Kasumi-1 (cell line): Measurements from ENCODE around the gene RAC3.

Experiments used
- DNase-seq, 2 experiments: peaks; one replicate each; lab custom pipeline; 2025; lab: John Stamatoyannopoulos, UW

RAC3 gene

DNA sequence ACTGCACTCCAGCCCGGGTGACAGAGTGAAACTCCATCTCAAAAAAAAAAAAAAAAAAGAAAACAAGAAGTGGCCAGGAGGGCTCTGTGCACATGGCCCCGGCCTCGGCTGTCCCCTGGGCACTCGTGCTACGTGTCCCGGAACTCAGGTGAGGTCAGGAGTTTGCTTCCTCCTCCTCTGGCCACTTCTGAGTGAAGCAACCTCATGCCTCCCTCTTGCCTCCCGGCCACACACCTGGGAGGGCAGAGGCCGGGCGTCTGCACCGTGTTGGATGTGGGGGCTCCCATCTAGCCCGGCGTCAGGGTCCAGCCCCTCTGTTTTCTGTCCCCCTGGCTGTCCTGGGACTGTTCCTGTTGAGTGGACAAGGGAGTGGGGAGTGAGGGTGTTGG lies 31.9 kb upstream of the RAC3 start:
- DNase-seq: no peak

DNA sequence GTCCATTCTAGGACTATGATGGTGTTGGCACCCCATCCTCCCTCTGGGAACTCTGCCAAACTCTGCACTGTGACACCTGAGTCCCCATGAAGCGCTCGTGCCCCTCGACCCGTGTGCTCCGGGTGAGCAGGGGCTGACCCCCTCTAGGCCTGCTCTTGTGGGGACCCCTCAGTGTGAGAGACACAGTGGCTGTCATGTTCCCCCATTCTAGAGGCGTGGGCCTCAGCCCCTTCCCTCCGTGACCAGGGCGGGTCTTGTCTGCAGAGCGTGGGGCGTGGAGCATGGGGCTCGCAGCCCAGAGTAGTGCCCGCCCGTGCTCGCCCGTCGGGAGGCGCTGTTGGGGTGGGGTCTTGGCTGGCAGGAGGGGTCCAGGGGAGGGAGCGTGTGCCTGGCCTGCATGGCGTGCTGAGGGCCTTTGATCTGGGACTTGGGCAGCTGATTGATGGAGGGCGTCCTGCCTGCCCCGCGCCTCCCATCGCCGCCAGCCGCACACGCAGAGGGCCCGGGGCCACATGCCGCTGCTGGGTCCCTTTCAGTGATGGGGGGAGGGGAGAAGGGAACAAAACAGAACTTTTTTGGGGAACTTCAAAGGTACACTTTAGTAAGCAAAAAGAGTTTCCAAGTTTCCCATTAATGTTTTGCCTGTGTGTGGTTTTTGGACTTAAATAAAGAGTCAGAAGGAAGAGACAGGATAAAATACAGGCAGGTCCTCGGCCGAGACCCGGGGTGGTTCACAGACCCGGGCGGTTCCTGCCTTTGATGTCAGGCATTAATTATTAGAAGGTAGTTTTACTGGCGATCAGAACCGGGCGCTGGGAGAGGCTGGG lies 31.3 kb upstream of the RAC3 start:
- no peak for DNase-seq

DNA sequence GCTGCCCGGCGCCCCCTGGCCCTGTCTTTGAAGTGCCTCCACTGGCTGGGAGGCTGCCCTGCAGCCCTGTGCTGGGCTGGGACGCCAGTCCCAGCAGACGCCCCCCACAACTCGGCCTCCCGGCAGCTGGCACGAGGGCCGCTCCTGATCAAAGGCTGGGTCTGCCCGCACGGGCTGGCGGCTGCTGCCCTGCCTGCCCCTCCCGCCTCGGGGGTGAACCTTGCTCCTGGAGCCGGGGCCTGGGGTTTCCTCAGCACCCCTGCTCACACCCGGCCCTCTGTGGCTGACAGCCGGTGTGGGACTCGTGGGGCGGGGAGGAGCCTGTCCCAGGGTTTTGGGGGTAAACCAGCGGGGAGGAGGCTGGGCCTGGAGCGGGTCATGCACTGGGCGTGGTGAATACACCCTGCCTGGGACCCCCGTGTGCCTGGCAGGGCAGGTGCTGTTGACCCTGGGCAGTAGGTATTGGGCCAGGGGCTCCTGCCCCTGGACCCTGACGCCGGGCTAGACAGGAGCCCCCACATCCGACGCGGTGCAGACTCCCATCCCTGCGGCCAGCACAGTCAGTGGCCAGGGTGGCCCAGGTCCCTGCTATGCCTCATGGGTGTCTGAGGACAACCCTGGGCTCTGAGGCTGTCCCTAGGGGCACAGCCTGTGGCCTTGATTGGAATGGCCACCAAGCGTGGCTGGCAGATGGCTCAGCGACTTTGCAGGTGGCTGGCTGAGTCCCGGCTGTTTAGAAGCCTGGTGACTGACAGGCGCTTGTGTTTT lies 30.5 kb upstream of the RAC3 start:
- no peak for DNase-seq

DNA sequence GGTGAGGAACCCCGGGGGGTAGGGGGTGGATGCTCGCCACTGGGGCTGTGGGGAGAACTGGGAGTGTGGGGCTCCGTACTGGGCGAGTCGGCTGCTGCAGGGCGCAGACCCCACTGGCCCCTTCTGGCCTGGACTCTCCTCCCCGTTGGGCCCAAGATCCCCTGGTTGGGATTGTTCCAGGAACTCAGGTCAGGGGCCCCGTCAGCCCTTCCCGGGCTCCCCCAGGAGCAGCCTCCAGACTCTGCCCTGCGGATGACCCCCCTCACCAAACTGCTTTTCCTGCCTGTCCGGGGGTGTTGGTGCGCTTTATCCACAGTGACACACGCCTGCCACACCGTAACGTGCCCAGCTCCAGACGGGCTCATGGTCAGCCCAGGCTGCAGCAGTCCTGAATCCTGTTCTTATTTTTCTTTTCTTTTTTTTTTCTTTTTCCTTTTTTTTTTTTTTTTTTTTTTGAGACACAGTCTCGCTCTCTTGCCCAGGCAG lies 29.9 kb upstream of the RAC3 start:
- no peak for DNase-seq

DNA sequence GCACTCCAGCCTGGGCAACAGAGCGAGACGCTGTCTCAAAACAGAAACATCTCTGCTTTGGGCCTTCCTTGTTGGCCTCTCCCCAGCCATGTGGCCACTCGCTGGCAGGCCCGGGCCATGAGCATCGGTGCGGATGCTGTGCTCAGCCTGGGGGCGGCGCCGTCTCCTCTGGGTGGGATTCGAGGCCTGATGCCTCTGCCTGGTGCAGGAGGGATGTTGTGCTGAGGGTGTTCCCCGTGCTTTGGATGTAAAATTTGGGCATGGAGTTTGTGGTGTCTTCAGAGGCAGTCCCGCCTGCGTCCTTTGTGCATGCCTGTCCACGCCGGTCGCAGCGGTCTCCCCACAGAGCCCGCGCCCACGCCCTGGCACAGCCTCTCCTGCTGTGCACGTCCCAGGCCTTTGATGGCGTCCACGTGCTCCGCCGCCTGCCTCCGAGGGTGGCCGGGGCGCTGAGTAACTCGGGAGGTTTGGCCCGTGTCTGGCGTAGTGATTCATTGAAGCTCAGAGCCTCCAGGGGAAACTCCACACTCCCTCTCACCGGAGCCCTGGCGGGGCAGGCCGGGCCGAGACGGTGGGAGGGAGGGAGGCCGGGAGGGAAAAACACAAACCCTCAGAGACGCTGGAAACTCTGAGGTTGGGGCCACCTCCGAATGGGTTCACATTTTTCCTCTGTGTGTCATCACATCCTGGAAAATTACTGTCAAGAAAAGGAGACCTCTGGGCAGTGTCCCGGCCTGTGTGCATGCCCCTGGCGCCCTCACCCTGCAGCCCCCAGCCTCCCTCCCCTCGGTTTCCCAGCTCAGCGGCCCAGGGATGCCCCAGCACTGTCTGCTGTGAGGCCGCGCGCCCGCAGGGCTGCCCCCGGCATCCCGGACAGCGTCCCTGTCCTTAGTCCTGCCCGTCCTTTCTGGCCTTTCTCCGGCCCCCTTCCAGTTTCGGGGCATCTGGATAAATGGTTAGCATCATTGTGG lies 27.8 kb upstream of the RAC3 start:
- DNase-seq: no peak

DNA sequence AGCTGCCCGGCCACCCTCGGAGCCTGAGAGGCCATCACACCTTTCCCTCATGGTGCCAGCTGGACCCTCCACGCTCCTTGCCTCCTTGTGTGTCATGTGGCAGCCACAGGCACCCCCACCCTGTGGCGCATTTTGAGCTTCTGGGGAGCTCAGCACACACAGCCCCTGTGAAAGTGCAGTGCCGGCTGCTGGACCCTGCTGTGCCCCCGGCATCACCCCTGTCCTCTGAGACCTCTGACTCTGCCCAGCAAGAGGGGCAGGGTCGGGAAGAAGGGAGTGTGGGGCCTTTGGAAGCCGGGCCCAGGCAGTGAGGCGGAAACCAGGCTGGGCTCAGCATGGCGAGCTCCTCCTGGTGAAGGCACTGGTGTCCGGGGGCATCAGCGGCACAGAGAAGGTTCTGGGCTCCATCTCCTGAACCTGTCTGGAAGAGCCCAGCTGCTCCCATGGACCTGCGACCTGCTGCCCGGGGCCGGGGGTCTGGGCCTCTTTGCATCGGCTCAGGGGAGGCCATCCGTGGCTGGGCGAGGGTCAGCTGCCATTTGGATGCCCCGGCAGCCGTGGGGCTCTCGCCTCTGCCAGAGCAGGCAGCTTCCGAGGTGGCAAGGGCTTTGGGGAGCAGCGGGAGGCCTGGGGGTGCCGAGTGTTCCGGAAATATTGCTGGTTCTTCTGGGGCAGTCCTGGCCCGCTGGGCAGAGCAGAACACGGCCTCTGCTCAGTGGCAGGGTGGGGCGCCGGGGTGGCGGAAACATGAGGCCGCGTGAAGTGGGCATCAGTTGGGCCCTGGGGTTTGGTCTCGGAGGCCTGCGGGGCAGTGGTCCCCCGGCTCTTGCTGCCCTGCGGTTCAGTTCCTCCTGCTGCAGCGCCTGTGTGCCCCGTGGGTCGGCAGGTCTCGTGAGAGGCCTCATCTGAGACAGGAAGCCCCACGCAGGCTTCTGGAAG lies 26.7 kb upstream of the RAC3 start:
- no peak for DNase-seq

DNA sequence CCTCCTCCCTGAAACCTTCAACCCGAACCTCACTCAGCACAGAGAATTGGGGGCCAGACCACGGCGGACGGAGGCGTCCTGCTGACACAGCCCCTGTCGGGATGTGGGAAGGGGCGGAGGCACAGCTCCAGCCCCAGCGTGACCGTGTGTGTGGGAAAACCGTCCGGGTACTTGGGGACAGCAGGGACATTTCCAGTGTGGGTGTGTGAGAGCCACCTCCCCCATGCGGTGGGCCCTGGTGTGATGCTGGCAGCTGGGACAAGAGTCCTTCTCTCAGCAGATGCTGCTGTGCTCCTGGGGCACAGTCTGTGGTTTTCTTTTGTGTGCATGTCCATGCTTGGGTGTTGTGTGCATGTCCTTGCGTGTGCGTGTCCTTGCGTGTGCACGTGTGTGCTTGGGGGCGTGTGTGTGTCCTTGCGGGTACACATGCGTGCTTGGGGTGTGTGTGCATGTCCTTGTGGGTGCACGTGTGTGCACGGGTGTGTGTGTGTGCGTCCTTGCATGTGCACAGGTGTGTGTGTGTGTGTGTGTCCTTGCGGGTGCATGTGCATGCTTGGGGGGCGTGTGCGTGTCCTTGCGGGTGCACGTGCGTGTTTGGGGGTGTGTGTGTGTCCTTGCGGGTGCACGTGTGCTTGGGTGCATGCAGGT lies 25.7 kb upstream of the RAC3 start:
- no peak for DNase-seq

DNA sequence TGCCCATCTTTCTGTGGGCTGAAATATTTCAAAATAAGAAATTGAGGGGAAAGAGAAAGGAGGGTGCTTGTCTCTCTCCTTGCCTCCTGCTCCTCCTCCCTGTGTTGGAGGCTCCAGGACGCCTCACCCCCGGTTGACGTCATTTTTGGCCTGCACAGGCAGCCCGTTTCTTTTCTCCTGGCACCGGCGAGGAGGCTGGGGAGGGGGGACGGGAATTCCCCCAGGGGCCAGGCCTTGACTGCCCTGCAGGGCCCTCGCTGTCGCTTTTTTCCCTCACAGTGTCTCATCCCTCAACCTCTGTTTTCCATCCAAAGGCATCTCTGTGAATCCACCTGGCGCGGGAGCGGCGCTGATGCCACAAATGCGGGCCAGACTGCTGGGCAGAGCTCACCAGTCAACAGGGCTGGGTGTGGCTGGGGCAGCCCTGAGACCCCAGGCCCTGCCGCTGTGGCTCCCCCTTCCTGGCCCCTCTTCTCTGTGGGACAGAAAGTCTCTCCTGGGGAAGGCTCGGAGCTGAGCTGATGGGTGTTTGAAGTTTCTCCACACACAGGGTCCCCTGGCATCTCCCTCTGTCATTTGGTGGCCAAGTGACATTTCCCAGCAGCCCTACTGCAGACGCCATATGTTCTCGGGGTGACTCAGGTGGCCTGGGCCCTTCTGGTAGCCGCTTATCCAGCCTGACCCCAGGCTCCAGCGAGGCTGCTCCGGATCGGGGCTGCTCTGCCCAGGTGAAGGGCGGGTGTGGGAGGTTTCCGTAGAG lies 24.8 kb upstream of the RAC3 start:
- DNase-seq: no peak

DNA sequence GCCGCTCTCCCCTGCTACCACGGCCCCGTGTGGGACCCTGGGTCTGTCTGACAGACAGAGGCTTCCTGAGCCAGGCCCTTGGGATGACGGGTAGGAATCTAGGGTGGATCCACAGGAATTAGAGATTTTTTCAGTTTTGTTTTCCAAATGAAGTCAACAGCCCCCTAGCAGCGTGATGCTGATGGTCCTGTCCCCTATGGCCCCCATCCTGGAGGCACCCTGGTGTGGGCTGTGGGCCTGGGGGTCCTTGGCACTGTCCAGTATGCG lies 24.3 kb upstream of the RAC3 start:
- no peak for DNase-seq

DNA sequence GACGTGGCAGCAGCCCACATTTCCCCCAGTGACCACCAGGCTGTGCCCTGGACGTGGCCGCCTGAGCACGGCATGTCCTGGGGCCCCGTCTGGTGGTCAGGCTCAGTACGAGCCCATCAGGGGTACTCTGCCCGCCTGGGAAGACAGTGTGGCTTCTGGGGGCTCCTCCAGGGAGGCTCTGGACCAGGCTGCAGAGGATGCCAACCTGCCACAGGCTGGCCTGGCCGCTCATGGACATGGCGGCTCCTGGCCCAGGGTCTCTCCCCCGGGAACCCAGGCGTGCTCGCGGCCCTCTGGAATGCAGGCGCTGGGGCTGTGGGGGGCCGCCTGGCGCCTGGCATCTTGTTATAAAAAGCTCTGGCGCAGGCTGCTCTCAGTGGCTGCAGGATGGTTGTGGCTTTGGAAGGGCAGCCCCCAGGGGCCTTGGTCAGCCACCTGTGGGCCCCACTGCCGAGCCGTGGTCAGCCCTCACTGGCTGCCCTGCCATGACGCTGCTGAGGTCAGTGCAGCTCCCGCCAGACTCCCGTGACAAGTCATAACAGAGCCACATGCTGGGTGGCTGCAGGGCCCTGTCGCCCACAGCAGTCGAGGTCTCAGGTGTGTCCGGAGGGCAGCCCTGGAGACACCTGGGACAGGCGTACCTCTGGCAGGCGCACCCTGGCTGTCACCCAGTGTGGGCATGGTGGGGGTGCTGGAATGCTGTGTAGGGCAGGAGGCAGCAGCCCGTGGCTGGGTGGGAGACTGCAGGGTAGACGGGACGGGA lies 23.8 kb upstream of the RAC3 start:
- no peak for DNase-seq

DNA sequence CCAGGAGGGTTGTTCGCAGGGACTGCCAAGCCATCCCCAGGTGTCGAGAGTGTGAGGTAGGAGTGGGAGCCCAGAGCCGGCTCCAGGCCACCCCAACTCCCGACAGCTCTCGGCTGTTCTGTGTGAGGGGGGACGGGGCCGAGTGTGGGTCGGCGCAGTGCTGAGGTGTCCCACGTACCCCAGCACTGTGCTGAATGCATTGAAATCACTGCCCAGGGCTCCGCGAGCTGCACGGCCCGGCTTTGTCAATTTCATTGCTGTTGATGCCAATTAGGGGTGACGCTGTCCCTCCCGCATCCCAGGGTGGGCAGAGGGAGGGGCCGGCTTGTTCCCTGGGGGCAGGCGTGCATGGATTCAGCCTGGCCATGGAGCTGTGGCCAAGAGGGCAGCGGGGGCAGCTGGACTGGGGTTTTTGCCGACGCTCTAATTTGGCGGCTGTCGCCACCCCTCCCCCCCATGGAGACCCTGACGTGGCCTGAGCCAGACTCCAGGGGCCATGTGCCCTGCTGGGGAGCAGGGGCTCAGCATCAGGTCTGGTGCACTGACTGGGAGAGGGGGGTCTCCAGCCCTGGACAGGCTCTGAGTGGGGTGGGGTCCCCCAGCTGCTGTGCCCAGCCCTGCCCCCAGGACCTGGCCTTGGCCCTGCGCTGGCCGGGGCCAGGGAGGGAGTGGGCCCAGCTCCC lies 23.1 kb upstream of the RAC3 start:
- no peak for DNase-seq

DNA sequence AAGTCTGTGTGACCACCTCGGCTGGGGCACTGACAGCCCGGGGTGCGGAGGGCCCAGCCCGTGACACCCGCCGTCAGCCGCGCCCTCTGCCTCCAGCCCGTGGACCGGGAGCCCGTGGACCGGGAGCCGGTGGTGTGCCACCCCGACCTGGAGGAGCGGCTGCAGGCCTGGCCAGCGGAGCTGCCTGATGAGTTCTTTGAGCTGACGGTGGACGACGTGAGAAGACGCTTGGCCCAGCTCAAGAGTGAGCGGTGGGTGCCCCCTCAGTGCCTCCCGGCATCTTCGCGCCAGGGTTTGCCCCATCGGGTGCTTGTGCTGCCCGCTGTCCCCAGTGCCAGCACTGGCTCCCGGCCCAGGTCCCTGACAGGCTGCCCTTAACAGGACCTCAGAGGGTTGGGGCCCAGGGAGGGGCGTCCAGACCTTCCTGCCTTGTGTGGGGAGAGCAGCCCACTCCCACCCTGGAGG lies 22.5 kb upstream of the RAC3 start:
- DNase-seq: no peak

DNA sequence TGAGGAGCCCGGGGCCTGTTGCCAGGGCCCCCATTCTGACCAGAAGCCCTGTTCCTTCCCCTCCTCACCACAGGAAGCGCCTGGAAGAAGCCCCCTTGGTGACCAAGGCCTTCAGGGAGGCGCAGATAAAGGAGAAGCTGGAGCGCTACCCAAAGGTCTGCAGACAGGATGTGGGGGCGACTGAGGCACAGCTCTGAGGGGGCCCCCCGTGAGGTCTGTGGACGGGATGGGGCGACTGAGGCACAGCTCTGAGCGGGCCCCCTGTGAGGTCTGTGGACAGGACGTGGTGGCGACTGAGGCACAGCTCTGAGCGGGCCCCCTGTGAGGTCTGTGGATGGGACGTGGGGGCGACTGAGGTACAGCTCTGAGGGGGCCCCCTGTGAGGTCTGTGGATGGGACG lies 22.1 kb upstream of the RAC3 start:
- DNase-seq: no peak

DNA sequence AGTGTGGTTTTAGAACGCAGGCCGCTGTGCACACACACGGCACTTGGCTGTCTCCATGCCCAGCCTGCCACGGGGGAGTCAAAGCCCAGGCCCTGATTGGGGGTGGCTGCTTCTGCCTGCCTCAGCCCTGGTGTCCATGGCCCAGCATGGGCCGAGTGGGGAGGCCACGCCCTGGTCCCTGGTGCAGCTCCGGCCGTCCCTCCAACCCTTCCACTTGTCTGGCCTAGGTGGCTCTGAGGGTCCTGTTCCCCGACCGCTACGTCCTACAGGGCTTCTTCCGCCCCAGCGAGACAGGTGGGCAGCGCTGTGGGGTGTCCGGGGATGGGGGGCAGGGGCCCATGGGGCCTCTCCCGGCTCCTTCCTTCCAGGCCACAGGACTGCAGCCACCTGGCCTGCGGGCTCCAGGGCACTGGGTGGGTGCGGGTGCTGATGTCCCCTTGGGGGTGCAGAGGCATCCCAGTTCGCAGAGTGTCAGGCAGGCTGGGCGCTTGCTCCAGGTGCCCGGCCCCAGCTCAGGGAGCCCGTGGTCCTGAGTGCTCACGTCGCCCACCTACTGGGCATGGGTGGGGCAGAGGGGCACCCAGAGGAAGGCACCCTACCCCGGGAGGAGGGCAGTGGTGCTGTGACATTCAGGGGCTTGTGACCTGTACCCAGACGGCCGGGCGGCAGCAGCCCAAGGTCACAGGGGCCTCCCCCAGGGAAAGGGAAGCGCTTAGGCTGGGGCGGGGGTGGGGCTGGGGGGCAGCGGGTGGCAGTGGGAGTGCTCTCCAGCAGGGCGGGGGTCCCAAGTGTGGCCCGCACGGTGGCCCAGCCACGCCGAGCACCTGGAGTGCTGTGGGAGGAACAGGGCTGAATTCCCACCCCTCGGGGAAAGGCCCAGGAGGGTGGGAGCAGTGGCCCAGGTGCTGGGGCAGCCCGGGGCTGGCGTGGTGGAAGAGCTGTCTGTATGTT lies 20.6 kb upstream of the RAC3 start:
- DNase-seq: no peak

DNA sequence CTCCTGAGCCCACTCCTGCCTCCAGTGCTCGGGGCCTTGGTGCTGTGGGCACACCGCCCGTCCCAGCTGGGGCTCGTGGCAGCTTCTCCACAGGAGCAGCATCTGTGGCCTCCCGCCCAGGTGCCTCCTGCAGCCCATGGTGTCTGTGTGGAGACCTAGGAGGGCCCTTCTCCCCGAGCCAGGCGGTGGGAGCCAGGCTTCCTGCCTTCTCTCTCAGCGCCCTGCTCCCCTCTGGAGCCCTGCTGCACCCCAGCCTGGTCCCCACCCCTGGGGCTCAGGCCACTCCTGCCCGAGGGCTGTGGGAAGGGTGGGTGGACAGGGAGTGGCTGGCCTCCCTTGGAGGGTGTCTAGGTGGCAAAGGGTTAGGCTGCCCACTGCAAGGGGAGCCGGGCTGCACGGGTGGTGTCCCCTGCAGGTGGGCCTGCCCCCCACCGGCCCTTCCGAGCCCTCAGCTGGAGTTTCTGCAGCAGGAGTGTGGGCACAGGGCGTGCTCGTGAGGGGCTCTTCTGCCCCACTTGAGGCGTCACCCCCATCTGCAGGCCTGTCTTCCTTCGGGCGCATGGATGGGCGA lies 19.8 kb upstream of the RAC3 start:
- DNase-seq: no peak

DNA sequence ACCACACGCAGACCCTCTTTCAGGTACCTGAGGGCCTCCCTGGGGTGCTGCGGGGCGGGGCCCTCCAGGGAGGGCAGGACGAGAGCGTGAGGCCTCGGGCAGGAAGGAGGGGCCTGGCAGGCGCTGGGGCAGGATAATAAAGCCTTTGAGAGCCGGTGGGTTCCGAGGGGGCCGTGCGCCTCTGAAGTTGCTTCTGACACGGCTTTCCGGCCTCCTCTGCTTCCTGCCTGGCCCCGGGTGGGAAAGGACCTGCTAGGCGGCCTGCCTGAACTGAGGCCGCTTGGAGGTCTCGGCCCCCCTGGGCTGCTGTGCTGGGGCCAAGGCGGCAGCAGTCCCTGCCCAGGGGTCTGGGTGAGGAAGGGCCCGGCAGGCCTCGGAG lies 19.2 kb upstream of the RAC3 start:
- no peak for DNase-seq

DNA sequence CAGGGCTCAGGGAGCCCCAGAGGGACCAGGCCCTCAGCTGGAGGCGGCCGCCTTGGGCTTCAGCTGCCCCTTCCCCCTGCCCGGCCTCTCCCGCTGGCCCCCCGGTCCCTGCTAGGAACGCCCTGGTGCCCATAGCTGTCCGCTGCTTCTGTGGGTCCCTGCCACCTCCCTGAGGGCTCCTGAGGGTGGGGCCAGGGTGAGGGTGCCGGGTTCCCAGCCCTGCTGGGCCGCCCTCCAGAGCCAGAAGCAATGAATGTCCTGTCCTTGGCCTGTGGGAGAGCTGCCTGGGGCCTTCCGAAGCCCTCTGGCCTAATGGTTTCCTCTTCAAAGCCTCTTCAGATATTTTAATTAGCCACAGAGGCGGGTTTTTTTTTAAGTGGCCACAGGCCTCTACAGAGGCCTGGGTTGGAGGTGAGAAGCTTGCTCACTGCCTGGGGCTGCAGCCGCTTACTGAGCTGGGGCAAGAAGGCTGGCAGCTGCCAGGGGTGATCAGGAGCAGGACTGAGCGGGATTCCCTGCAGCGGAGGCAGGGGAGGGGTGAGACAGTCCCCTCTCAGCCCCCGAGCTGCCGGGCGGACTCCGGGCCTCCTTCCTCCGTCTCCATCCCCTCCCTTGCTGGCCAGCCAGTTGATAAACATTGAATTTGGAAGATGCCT lies 18.7 kb upstream of the RAC3 start:
- DNase-seq: no peak
